Naive thymus-derived CD4-positive, alpha-beta T cell (primary cell): ENCODE results near the gene GRK4. TPM values are rescaled to one million over a fixed set of nuclear protein-coding genes. Genes with fewer than 3 reads are reported as not detected.
"Not testable (repeated sequence)": the region's sequence is repeated elsewhere in the genome, so short reads cannot be mapped to it uniquely, and the experiment has no call there.

Experiments
- ATAC-seq: fragments of 150-1000 bp; cut with Tn5 transposase; 2 replicates; pipeline ENCODE4 v1.10.0; 2021; ENCODE audit warnings: mild to moderate bottlenecking, moderate library complexity
- CTCF ChIA-PET: fragments of 350-600 bp; sonication (Branson Sonifier 250); formaldehyde crosslinking; loops from one replicate; lab custom pipeline; 2021; ENCODE audit warnings: antibody characterized with exemption; lab: Charles Lee
- POLR2A ChIA-PET: fragments of 350-600 bp; sonication (Branson Sonifier 250); formaldehyde crosslinking; loops from one replicate; lab custom pipeline; 2021; ENCODE audit warnings: antibody characterized with exemption, inconsistent platforms; lab: Charles Lee
- DNase-seq, 9 donors: peaks; one replicate each; pipeline versions ENCODE4 v3.0.0 to v3.0.0-alpha.2; 2020 to 2022; ENCODE audit warnings: mixed read lengths in 1 of 9
- H3K27ac ChIP-seq: one replicate; pipeline ENCODE4 v1.7.0; 2013; ENCODE audit warnings: mild to moderate bottlenecking, low read depth, low read length, moderate library complexity
- H3K27me3 ChIP-seq, 2 donors: one replicate each; pipeline ENCODE4 v1.7.0; 2013; ENCODE audit warnings: low read length in 2 of 2, mild to moderate bottlenecking in 2 of 2, moderate library complexity in 2 of 2; ENCODE audit not compliant: control insufficient read depth in 2 of 2, insufficient read depth in 2 of 2
- H3K36me3 ChIP-seq, 3 experiments: 1 replicate in 2 of 3; 2 replicates in 1 of 3; pipeline ENCODE4 v1.7.0; 2013; ENCODE audit warnings: low read length in 3 of 3, mild to moderate bottlenecking in 3 of 3, moderate library complexity in 1 of 3; ENCODE audit not compliant: insufficient read depth in 3 of 3, control insufficient read depth in 2 of 3
- H3K4me1 ChIP-seq, 2 donors: one replicate each; pipeline ENCODE4 v1.7.0; 2013; ENCODE audit warnings: low read length in 2 of 2, mild to moderate bottlenecking in 2 of 2, moderate library complexity in 1 of 2; ENCODE audit not compliant: control insufficient read depth in 2 of 2, insufficient read depth in 2 of 2
- H3K4me3 ChIP-seq: 2 replicates; pipeline ENCODE4 v1.7.0; 2013; ENCODE audit warnings: mild to moderate bottlenecking, low read length
- H3K9me3 ChIP-seq, 3 experiments: 1 replicate in 2 of 3; 2 replicates in 1 of 3; pipeline ENCODE4 v1.7.0; 2013; ENCODE audit warnings: low read length in 3 of 3; ENCODE audit not compliant: control insufficient read depth in 2 of 3
- H3K27ac Mint-ChIP-seq, 9 donors: one replicate each; pipeline ENCODE4 v1.8.0; 2020 to 2022; ENCODE audit warnings: mixed read lengths in 9 of 9, mild to moderate bottlenecking in 8 of 9, moderate library complexity in 5 of 9, inconsistent platforms in 2 of 9
- H3K27me3 Mint-ChIP-seq, 5 donors: one replicate each; pipeline ENCODE4 v1.8.0; 2021 to 2022; ENCODE audit warnings: mixed read lengths in 5 of 5, mild to moderate bottlenecking in 1 of 5
- H3K36me3 Mint-ChIP-seq, 5 donors: one replicate each; pipeline ENCODE4 v1.8.0; 2020 to 2022; ENCODE audit warnings: mixed read lengths in 5 of 5, mild to moderate bottlenecking in 3 of 5, inconsistent platforms in 1 of 5
- H3K4me1 Mint-ChIP-seq, 7 donors: one replicate each; pipeline ENCODE4 v1.8.0; 2020 to 2022; ENCODE audit warnings: mixed read lengths in 7 of 7, mild to moderate bottlenecking in 3 of 7, inconsistent platforms in 1 of 7
- H3K4me3 Mint-ChIP-seq, 10 donors: one replicate each; pipeline ENCODE4 v1.8.0; 2020 to 2022; ENCODE audit warnings: mild to moderate bottlenecking in 10 of 10, mixed read lengths in 10 of 10, moderate library complexity in 6 of 10, inconsistent platforms in 2 of 10
- H3K9me3 Mint-ChIP-seq, 11 donors: one replicate each; pipeline ENCODE4 v1.8.0; 2020 to 2022; ENCODE audit warnings: mixed read lengths in 11 of 11, mild to moderate bottlenecking in 4 of 11, inconsistent platforms in 1 of 11, moderate library complexity in 1 of 11
- intact Hi-C, 2 donors: fragments of 100-400 bp; cut with micrococcal nuclease; formaldehyde crosslinking; loops; one replicate each; pipeline ENCODE4 v1.15.1; 2023
- polyA plus RNA-seq, 2 donors: library from polyadenylated mRNA; unstranded; fragments of 300-500 nt; fragmentation: Illumina TruSeq; gene quantifications; one replicate each; pipeline ENCODE4 v1.2.3, GENCODE V29; 2021
- total RNA-seq, 6 experiments: library from RNA in 5 of 6; stranded (reverse) in 5 of 6; gene quantifications; 1 replicate in 5 of 6; 2 replicates in 1 of 6; pipeline ENCODE4 v1.2.3 and lab custom pipeline; 2021 to 2026

GRK4 gene
- total and polyA plus RNA-seq, 7 experiments from 2014 or later: 1.7 to 4.0 (median 2.1) TPM

GRCh38 chr4:2937146-2937857 lies 26.1 kb upstream of the GRK4 start:
- ChIA-PET CTCF (interaction anchor here (1.8 kb wide), 1 partner anchor 17 kb away, joined by 6 read pairs; no protein-coding TSS in a partner anchor), POLR2A (interaction anchor here (1.2 to 4.0 kb wide), 2 partner anchors 17 to 25 kb away, joined by 3 to 26 read pairs; partner anchors contain the start of genes GRK4 and NOP14)
- DNase-seq: no peak
- Mint-ChIP-seq H3K27me3 (no peaks in the 10 kb centered on the region), H3K4me1 (peaks cover 12 to 35% (median 31%) of the 10 kb centered on the region in 7 donors), H3K4me3 (peak overlapping the region in 7 of 10 donors; percentile 11 to 91 (median 70)), H3K27ac (peak overlapping the region in 8 of 9 donors; percentile 67 to 91 (median 74)), H3K36me3 (peaks cover 0 to 25% (median 6%) of the 10 kb centered on the region in 5 donors), H3K9me3 (peaks cover 0 to 3% (median 0%) of the 10 kb centered on the region in 11 donors)
- Histone ChIP-seq H3K9me3 (no peaks in the 10 kb centered on the region), H3K27ac (peak overlapping the region; percentile 92), H3K4me1 (peaks cover 27 to 52% of the 10 kb centered on the region in 2 donors), H3K27me3 (no peaks in the 10 kb centered on the region), H3K36me3 (peaks cover 5 to 54% (median 8%) of the 10 kb centered on the region in 3 experiments), H3K4me3 (no peak overlapping the region)
- ATAC-seq: no peak
- intact Hi-C loops: loop anchor here in 1 of 2 donors (10.0 kb wide), 1 partner anchor 523 kb away; the partner anchor contains the start of genes CFAP99 and ZFYVE28

DNA sequence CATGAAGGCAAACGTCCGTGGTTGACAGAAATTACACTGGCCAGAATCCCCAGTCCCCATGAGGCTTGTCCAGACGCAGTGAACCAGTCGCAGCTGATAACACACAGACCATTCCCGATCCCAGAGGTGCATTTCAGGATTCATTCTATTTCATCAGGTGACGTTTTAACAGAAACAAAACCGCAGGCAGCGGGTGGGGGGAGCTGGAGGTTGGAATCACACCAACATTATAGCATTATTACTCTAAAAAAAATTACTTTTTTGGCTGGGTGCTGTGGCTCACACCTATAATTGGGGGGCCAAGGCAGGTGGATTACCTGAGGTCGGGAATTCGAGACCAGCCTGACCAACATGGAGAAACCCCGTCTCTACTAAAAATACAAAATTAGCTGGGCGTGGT lies 25.4 kb upstream of the GRK4 start:
- peaks cover 0 to 3% (median 0%) of the 10 kb centered on the region in 11 donors for H3K9me3 Mint-ChIP-seq
- no peak for DNase-seq
- peaks cover 10 to 31% (median 29%) of the 10 kb centered on the region in 7 donors for H3K4me1 Mint-ChIP-seq
- H3K4me3 Mint-ChIP-seq: peak overlapping the region in 1 of 10 donors; percentile 29
- CTCF ChIA-PET: no interaction called here
- ATAC-seq: no peak
- peak overlapping the region in 1 of 9 donors; percentile 59 for H3K27ac Mint-ChIP-seq
- H3K27ac ChIP-seq: no peak overlapping the region
- H3K4me1 ChIP-seq: peaks cover 22 to 47% of the 10 kb centered on the region in 2 donors
- peaks cover 5 to 60% (median 8%) of the 10 kb centered on the region in 3 experiments for H3K36me3 ChIP-seq
- H3K9me3 ChIP-seq: no peaks in the 10 kb centered on the region
- POLR2A ChIA-PET: interaction anchor here (4.0 kb wide), 1 partner anchor 24 kb away, joined by 26 read pairs; the partner anchor contains the start of genes GRK4 and NOP14
- H3K36me3 Mint-ChIP-seq: peaks cover 0 to 27% (median 6%) of the 10 kb centered on the region in 5 donors
- no peaks in the 10 kb centered on the region for H3K27me3 ChIP-seq
- intact Hi-C loops: loop anchor here in 1 of 2 donors (10.0 kb wide), 1 partner anchor 523 kb away; the partner anchor contains the start of genes CFAP99 and ZFYVE28
- no peaks in the 10 kb centered on the region for H3K27me3 Mint-ChIP-seq
- no peak overlapping the region for H3K4me3 ChIP-seq

DNA sequence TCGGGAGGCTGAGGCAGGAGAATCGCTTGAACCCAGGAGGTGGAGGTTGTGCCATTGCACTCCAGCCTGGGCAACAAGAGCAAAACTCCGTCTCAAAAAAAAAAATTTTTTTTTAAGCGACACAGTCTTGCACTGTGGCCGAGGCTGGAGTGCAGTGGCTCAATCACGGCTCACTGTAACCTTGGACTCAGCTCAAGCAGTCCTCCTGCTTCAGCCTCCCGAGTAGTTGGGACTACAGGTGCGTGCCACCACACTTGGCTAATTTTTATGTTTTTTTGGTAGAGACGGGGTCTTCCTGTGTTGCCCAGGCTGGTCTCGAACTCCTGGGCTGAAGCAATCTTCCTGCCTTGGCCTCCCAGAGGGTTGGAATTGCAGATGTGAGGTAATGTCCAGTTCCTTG lies 25.0 kb upstream of the GRK4 start:
- H3K27me3 ChIP-seq, H3K27me3 Mint-ChIP-seq, CTCF ChIA-PET, DNase-seq, H3K9me3 Mint-ChIP-seq, H3K27ac ChIP-seq, ATAC-seq, H3K4me3 ChIP-seq, H3K9me3 ChIP-seq: not testable (repeated sequence)
- intact Hi-C loops: loop anchor here in 1 of 2 donors (10.0 kb wide), 1 partner anchor 524 kb away; the partner anchor contains the start of genes CFAP99 and ZFYVE28
- H3K4me3 Mint-ChIP-seq: peak overlapping the region in 1 of 10 donors; percentile 29
- H3K36me3 Mint-ChIP-seq: peaks cover 0 to 24% (median 6%) of the 10 kb centered on the region in 5 donors
- H3K4me1 Mint-ChIP-seq: peaks cover 6 to 27% (median 25%) of the 10 kb centered on the region in 7 donors
- H3K4me1 ChIP-seq: peaks cover 17 to 43% of the 10 kb centered on the region in 2 donors
- POLR2A ChIA-PET: interaction anchor here (4.0 kb wide), 1 partner anchor 24 kb away, joined by 26 read pairs; the partner anchor contains the start of genes GRK4 and NOP14
- peak overlapping the region in 1 of 9 donors; percentile 55 for H3K27ac Mint-ChIP-seq
- H3K36me3 ChIP-seq: peaks cover 5 to 65% (median 8%) of the 10 kb centered on the region in 3 experiments

GRCh38 chr4:2938906-2939305 lies 24.5 kb upstream of the GRK4 start:
- peak overlapping the region in 3 of 9 donors; percentile 31 to 65 (median 55) for H3K27ac Mint-ChIP-seq
- H3K27me3 Mint-ChIP-seq: no peaks in the 10 kb centered on the region
- Histone ChIP-seq H3K36me3 (peaks cover 5 to 70% (median 8%) of the 10 kb centered on the region in 3 experiments), H3K9me3 (no peaks in the 10 kb centered on the region), H3K4me1 (peaks cover 12 to 41% of the 10 kb centered on the region in 2 donors), H3K4me3 (no peak overlapping the region), H3K27me3 (no peaks in the 10 kb centered on the region), H3K27ac (no peak overlapping the region)
- POLR2A ChIA-PET: no interaction called here
- peaks cover 0 to 26% (median 6%) of the 10 kb centered on the region in 5 donors for H3K36me3 Mint-ChIP-seq
- peak overlapping the region in 2 of 10 donors; percentile 21 to 53 for H3K4me3 Mint-ChIP-seq
- ATAC-seq (no peak), DNase-seq (peak in 1 of 9 donors; percentile 16)
- intact Hi-C loops: loop anchor here in 1 of 2 donors (10.0 kb wide), 1 partner anchor 524 kb away; the partner anchor contains the start of genes CFAP99 and ZFYVE28
- H3K4me1 Mint-ChIP-seq: peaks cover 6 to 27% (median 24%) of the 10 kb centered on the region in 7 donors
- H3K9me3 Mint-ChIP-seq: peaks cover 0 to 1% (median 0%) of the 10 kb centered on the region in 11 donors
- CTCF ChIA-PET: no interaction called here

DNA sequence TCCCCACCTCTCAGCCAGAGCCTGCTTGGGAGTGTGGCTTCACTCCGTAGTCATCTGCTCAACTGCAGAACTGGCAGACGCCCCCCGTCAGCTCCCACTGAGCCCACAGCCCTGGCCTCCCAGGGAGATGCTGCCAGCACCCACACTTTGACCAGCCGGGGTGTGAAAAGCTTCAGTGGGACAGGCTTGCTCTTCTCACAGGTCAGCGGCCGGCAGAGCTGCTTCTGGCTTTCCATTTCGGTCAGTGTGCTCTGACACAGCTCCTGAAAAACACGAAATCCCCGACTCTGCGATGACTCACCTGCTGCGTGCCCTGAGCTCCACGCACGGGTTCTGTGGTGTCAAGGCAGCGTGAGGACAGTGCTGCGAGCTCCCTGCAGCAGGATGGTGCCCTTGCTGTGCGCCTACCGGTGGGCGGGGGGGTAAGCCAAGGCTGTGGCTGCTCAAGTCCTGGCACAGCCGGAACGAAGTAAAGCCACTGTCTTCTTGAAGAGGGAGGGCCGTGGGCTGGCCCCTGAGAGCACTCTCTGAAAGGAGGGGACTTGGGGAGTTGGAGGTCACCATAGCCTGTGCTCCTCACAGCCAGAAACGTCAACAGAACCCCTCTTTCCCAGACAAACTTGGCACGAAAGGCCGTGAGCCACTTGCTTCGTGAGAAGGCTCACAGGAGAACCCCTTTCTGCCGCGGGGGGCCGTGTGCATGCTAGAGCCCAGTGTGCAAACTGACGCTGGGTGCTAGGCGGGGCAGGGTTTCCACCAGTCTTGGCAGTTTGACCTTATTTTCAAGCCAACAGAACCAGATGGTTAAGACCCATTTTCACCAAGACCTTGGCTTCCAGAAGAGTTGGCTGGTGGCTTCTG lies 23.8 kb upstream of the GRK4 start:
- H3K4me1 Mint-ChIP-seq: peaks cover 6 to 30% (median 24%) of the 10 kb centered on the region in 7 donors
- peaks cover 12 to 41% of the 10 kb centered on the region in 2 donors for H3K4me1 ChIP-seq
- H3K27ac Mint-ChIP-seq: peak overlapping the region in 1 of 9 donors; percentile 65
- no peaks in the 10 kb centered on the region for H3K27me3 ChIP-seq
- H3K27ac ChIP-seq: no peak overlapping the region
- no peaks in the 10 kb centered on the region for H3K27me3 Mint-ChIP-seq
- CTCF ChIA-PET: no interaction called here
- POLR2A ChIA-PET: no interaction called here
- no peak overlapping the region for H3K4me3 ChIP-seq
- H3K9me3 Mint-ChIP-seq: peaks cover 0 to 1% (median 0%) of the 10 kb centered on the region in 11 donors
- peaks cover 6 to 77% (median 8%) of the 10 kb centered on the region in 3 experiments for H3K36me3 ChIP-seq
- H3K36me3 Mint-ChIP-seq: peaks cover 0 to 29% (median 10%) of the 10 kb centered on the region in 5 donors
- peak overlapping the region in 1 of 10 donors; percentile 21 for H3K4me3 Mint-ChIP-seq
- no peaks in the 10 kb centered on the region for H3K9me3 ChIP-seq
- ATAC-seq (no peak), DNase-seq (peak in 1 of 9 donors; percentile 27)
- intact Hi-C loops: loop anchor here in 1 of 2 donors (10.0 kb wide), 1 partner anchor 525 kb away; the partner anchor contains the start of genes CFAP99 and ZFYVE28
